Measurements from ENCODE around the gene ERC2.

ERC2 gene

DNA sequence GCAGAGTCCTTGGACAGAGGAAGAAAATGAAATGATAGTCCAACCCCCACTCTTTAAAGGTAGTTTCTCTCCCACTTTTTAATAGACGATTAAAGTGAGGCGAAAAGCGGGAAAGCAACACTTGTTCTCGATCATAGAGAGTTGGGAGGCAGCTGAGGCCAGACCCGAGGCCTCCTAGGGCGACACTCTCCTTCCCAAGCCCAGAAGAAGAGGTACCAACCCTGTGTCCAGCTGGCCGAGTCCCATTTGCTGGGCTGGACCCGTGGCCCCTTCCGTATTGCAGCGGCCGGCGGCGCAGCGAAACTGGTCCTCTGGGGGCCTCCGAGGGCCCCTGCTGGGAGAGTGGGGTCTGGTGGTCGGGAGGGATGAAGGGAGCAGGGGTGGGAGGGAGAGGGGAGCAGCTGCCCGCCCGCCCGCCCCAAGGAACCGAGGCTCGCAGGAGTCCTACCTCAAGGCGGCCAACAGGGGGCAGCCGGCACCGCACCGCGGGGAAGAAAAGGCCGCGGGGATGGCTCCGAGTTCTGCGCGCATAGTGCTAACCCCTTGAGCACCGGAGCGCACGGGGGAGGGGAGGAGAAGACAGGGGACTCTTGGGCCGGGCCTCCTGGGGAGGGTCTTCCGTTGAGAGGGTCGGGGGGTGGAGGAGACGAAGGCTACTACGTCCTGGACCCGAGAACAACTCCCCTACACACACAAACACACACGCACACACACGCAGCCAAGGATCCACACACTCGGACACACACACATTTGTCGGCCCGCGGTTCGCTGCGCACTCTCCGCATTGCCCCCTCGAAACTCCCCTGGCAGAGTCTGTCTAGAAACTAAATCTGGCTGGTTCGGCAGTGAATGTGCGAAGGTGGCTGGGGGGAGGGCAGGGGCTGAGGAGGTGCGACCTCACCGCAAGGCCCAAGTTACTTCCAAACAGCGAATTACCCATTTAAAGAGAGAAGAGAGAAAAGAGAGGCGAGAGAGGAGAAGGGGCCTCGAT lies 983.2 kb downstream of the ERC2 start:
- peak; percentile 67 for ATAC-seq
- TF ChIP-seq PATZ1 (CRISPR knock-in tag; IDR thresholded peaks at IDR 0.05; ENCODE audit: borderline replicate concordance) (peak; percentile 9; the same call in 1 of the 2 replicates), ZFP3 (CRISPR knock-in tag; IDR thresholded peaks at IDR 0.05) (peak; percentile 66; the same call in 1 of the 2 replicates), OSR1 (CRISPR knock-in tag; IDR thresholded peaks at IDR 0.05) (no peak), TSHZ2 (CRISPR knock-in tag; IDR thresholded peaks at IDR 0.05) (no peak), ZNF565 (CRISPR knock-in tag; conservative IDR thresholded peaks at IDR 0.05; ENCODE audit: low read depth) (no peak)

GRCh38 chr3:55484191-55484689 lies 984.0 kb downstream of the ERC2 start:
- TF ChIP-seq GLIS3 (CRISPR knock-in tag; IDR thresholded peaks at IDR 0.05) (no peak), CSDC2 (CRISPR knock-in tag; IDR thresholded peaks at IDR 0.05) (no peak), RARB (CRISPR knock-in tag; IDR thresholded peaks at IDR 0.05) (no peak), ESRRG (CRISPR knock-in tag; IDR thresholded peaks at IDR 0.05) (no peak), ZNF70 (CRISPR knock-in tag; IDR thresholded peaks at IDR 0.05) (no peak), CSRNP3 (CRISPR knock-in tag; IDR thresholded peaks at IDR 0.05) (no peak), TOX (CRISPR knock-in tag; IDR thresholded peaks at IDR 0.05; ENCODE audit: borderline replicate concordance) (no peak), TCF4 (CRISPR knock-in tag; IDR thresholded peaks at IDR 0.05; ENCODE audit: borderline replicate concordance) (no peak), ZNF565 (CRISPR knock-in tag; conservative IDR thresholded peaks at IDR 0.05; ENCODE audit: low read depth) (no peak), ISL1 (CRISPR knock-in tag; IDR thresholded peaks at IDR 0.05) (no peak), BACH2 (CRISPR knock-in tag; IDR thresholded peaks at IDR 0.05; ENCODE audit: borderline replicate concordance) (no peak), POU6F1 (CRISPR knock-in tag; IDR thresholded peaks at IDR 0.05; ENCODE audit: borderline replicate concordance, low read depth) (no peak), TSHZ2 (CRISPR knock-in tag; IDR thresholded peaks at IDR 0.05) (no peak), ARNTL (CRISPR knock-in tag; IDR thresholded peaks at IDR 0.05; ENCODE audit: borderline replicate concordance, low read depth) (no peak)
- TF ChIP-seq, protein P1, sequence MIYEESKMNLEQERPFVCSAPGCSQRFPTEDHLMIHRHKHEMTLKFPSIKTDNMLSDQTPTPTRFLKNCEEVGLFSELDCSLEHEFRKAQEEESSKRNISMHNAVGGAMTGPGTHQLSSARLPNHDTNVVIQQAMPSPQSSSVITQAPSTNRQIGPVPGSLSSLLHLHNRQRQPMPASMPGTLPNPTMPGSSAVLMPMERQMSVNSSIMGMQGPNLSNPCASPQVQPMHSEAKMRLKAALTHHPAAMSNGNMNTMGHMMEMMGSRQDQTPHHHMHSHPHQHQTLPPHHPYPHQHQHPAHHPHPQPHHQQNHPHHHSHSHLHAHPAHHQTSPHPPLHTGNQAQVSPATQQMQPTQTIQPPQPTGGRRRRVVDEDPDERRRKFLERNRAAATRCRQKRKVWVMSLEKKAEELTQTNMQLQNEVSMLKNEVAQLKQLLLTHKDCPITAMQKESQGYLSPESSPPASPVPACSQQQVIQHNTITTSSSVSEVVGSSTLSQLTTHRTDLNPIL (CRISPR knock-in tag; IDR thresholded peaks at IDR 0.05; ENCODE audit: low read depth), result no peak
- ATAC-seq, result no peak

Data from SK-N-SH treated with all-trans-retinoic acid at 6 μM for 48 hours (cell line).